Measurements from ENCODE around the gene RBCK1. TPM values are rescaled to one million over a fixed set of nuclear protein-coding genes. Genes with fewer than 3 reads are reported as not detected.
A peak's percentile ranks its signal among the peaks of the same experiment; 100 is the strongest.
"Not testable (repeated sequence)": the region's sequence is repeated elsewhere in the genome, so short reads cannot be mapped to it uniquely, and the experiment has no call there.

RBCK1 gene
- total RNA-seq, 1 experiment from 2014 or later: 111 TPM

DNA sequence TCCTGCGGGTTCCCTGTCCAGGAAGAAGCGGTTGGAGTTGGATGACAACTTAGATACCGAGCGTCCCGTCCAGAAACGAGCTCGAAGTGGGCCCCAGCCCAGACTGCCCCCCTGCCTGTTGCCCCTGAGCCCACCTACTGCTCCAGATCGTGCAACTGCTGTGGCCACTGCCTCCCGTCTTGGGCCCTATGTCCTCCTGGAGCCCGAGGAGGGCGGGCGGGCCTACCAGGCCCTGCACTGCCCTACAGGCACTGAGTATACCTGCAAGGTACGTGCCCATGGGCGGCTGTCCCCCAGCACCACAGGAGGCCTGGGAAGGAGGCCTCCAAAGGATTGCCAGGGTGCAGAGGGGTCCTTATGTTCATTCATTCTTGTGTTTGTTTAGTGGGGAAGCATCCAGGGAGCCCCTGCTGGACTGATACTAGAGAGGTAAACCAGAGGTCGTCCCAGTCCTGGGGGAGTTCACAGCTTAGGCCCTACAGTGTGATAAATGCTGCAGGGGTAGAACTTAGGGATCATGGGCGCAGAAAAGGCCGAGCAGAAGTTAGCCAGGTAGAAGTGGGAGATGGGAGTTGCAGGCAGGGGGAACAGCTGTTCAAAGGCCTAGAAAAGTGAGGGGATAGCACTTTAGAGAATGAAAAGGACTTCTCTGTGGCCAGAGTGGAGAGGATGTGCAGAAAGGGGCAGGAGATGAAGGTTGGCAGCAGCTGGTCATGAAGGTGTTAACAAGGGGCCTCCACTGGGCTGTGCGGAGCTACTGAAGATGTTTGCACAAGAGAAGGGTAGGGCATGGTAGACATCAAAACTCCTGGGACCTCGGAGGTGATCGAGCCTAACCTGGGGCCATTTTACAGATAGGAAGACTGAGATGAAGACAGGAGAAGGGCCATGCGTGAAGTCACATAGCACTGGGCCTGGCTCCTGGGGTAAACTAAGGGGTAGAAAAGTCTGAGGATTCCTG, 19.8 kb upstream of the RBCK1 start:
- intact Hi-C loops (cut with micrococcal nuclease; ENCODE audit: unreplicated experiment): no loop called here
- POLR2A ChIA-PET: no interaction called here
- Histone ChIP-seq H3K4me3 (ENCODE audit: low read depth, low read length) (no peak overlapping the region), H3K9me3 (no peaks in the 10 kb centered on the region), H3K27me3 (replicated peaks; ENCODE audit: control insufficient read depth, insufficient read depth, low read length) (no peaks in the 10 kb centered on the region), H3K36me3 (ENCODE audit: control insufficient read depth, insufficient read depth, low read length) (peaks cover 6% of the 10 kb centered on the region), H3K4me1 (no peaks in the 10 kb centered on the region; the same call in 1 of the 2 replicates)
- Mint-ChIP-seq H3K27ac (ENCODE audit: unreplicated experiment) (peak overlapping the region; percentile 73), H3K27me3 (ENCODE audit: insufficient read depth, unreplicated experiment) (no peaks in the 10 kb centered on the region), H3K36me3 (ENCODE audit: insufficient read depth, unreplicated experiment) (peaks cover 98% of the 10 kb centered on the region), H3K4me3 (ENCODE audit: unreplicated experiment) (no peak overlapping the region), H3K4me1 (ENCODE audit: low read depth, unreplicated experiment) (peaks cover 26% of the 10 kb centered on the region), H3K9me3 (ENCODE audit: unreplicated experiment) (no peaks in the 10 kb centered on the region)
- no peak for DNase-seq
- CTCF ChIA-PET: no interaction called here
- TF ChIP-seq, protein P1, sequence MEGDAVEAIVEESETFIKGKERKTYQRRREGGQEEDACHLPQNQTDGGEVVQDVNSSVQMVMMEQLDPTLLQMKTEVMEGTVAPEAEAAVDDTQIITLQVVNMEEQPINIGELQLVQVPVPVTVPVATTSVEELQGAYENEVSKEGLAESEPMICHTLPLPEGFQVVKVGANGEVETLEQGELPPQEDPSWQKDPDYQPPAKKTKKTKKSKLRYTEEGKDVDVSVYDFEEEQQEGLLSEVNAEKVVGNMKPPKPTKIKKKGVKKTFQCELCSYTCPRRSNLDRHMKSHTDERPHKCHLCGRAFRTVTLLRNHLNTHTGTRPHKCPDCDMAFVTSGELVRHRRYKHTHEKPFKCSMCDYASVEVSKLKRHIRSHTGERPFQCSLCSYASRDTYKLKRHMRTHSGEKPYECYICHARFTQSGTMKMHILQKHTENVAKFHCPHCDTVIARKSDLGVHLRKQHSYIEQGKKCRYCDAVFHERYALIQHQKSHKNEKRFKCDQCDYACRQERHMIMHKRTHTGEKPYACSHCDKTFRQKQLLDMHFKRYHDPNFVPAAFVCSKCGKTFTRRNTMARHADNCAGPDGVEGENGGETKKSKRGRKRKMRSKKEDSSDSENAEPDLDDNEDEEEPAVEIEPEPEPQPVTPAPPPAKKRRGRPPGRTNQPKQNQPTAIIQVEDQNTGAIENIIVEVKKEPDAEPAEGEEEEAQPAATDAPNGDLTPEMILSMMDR (IDR thresholded peaks at IDR 0.05; ENCODE audit: insufficient read depth in 1 of 2, low read depth in 1 of 2, low read length in 1 of 2, severe bottlenecking in 1 of 2, unreplicated experiment in 1 of 2): no peak
- BruUV-seq (replicated peaks): no TSS peak

DNA sequence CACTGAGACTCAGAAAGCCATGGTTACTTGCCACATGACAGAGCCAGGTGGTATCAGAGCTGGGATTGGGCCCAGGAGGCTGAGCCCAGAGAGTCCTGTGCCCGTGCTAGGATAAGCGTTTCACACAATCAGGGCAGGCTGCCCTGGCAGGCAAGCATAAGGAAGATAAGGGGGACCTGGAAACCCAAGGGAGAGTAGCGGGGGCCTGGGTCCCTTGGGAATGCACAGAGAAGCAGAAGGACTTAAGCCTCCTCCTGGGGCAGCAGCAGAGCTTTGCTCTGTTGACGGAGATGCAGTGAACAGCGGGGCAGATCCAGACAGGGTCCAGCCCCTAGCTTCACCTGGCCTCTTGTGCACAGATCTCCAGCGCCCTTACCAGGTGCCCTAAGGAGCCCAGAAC, 18.9 kb upstream of the RBCK1 start:
- Histone ChIP-seq H3K27me3 (replicated peaks; ENCODE audit: control insufficient read depth, insufficient read depth, low read length) (no peaks in the 10 kb centered on the region), H3K36me3 (ENCODE audit: control insufficient read depth, insufficient read depth, low read length) (peaks cover 6% of the 10 kb centered on the region), H3K9me3 (no peaks in the 10 kb centered on the region), H3K4me3 (ENCODE audit: low read depth, low read length) (no peak overlapping the region), H3K4me1 (no peaks in the 10 kb centered on the region; the same call in 1 of the 2 replicates)
- TF ChIP-seq, protein P1 (IDR thresholded peaks at IDR 0.05; ENCODE audit: insufficient read depth in 1 of 2, low read depth in 1 of 2, low read length in 1 of 2, severe bottlenecking in 1 of 2, unreplicated experiment in 1 of 2): no peak
- peaks cover 98% of the 10 kb centered on the region for H3K36me3 Mint-ChIP-seq (ENCODE audit: insufficient read depth, unreplicated experiment)
- peaks cover 19% of the 10 kb centered on the region for H3K4me1 Mint-ChIP-seq (ENCODE audit: low read depth, unreplicated experiment)
- H3K9me3 Mint-ChIP-seq (ENCODE audit: unreplicated experiment): no peaks in the 10 kb centered on the region
- peak overlapping the region; percentile 73 for H3K27ac Mint-ChIP-seq (ENCODE audit: unreplicated experiment)
- ChIA-PET CTCF (interaction anchor here (2.0 kb wide), 1 partner anchor 34 kb away, joined by 7 read pairs; no protein-coding TSS in a partner anchor), POLR2A (no interaction called here)
- intact Hi-C loops (cut with micrococcal nuclease; ENCODE audit: unreplicated experiment): no loop called here
- no TSS peak for BruUV-seq (replicated peaks)
- H3K27me3 Mint-ChIP-seq (ENCODE audit: insufficient read depth, unreplicated experiment): no peaks in the 10 kb centered on the region
- H3K4me3 Mint-ChIP-seq (ENCODE audit: unreplicated experiment): no peak overlapping the region
- no peak for DNase-seq

DNA sequence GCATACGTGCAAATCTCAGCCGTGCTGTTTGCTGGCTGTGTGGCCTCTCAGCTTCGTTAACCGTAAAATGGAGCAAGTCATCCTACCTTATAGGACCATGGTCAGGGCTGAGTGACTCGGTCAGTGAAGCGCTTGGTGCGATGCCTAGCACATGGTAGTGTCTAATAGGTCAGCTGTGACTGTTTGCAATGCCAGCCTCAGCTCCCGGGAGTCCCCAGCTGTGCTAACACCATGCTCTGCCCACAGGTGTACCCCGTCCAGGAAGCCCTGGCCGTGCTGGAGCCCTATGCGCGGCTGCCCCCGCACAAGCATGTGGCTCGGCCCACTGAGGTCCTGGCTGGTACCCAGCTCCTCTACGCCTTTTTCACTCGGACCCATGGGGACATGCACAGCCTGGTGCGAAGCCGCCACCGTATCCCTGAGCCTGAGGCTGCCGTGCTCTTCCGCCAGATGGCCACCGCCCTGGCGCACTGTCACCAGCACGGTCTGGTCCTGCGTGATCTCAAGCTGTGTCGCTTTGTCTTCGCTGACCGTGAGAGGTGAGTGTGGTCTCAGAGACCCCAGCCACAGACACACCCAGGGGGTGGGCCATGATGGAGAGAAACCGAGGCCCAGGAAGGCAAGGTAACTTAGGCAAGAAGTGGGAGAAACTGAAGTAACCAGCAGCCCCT, 16.9 kb upstream of the RBCK1 start:
- intact Hi-C loops (cut with micrococcal nuclease; ENCODE audit: unreplicated experiment): no loop called here
- Histone ChIP-seq H3K27me3 (replicated peaks; ENCODE audit: control insufficient read depth, insufficient read depth, low read length) (no peaks in the 10 kb centered on the region), H3K4me1 (no peaks in the 10 kb centered on the region; the same call in 1 of the 2 replicates), H3K4me3 (ENCODE audit: low read depth, low read length) (no peak overlapping the region), H3K9me3 (no peaks in the 10 kb centered on the region), H3K36me3 (ENCODE audit: control insufficient read depth, insufficient read depth, low read length) (peaks cover 11% of the 10 kb centered on the region)
- Mint-ChIP-seq H3K27ac (ENCODE audit: unreplicated experiment) (no peak overlapping the region), H3K4me1 (ENCODE audit: low read depth, unreplicated experiment) (peaks cover 15% of the 10 kb centered on the region), H3K36me3 (ENCODE audit: insufficient read depth, unreplicated experiment) (peaks cover 100% of the 10 kb centered on the region), H3K4me3 (ENCODE audit: unreplicated experiment) (no peak overlapping the region), H3K27me3 (ENCODE audit: insufficient read depth, unreplicated experiment) (no peaks in the 10 kb centered on the region), H3K9me3 (ENCODE audit: unreplicated experiment) (no peaks in the 10 kb centered on the region)
- CTCF ChIA-PET: interaction anchor here (1.0 to 2.0 kb wide), 2 partner anchors 9 to 36 kb away, joined by 3 to 7 read pairs; no protein-coding TSS in a partner anchor
- BruUV-seq (replicated peaks): no TSS peak
- TF ChIP-seq, protein P1 (IDR thresholded peaks at IDR 0.05; ENCODE audit: insufficient read depth in 1 of 2, low read depth in 1 of 2, low read length in 1 of 2, severe bottlenecking in 1 of 2, unreplicated experiment in 1 of 2): no peak
- POLR2A ChIA-PET: interaction anchor here (0.5 kb wide), 1 partner anchor 11 kb away, joined by 6 read pairs; no protein-coding TSS in a partner anchor
- DNase-seq: no peak

DNA sequence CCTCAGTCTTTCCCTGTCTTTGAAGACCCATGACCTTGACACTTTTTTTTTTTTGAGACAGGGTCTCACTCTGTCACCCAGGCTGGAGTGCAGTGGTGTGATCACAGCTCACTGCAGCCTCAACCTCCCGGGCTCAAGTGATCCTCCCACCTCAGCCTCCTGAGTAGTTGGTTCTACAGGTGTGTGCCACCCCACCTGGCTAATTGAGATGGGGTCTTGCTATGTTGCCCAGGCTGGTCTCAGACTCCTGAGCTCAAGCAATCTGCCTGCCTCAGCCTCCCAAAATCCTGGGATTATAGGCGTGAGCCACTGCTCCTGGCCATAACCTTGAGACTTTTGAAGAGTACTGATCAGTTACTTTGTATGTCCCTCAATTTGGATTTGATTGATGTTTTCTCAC, 14.8 kb upstream of the RBCK1 start:
- H3K27me3 ChIP-seq (replicated peaks; ENCODE audit: control insufficient read depth, insufficient read depth, low read length); H3K27me3 Mint-ChIP-seq (ENCODE audit: insufficient read depth, unreplicated experiment); intact Hi-C loops (cut with micrococcal nuclease; ENCODE audit: unreplicated experiment); POLR2A ChIA-PET; H3K4me1 ChIP-seq; H3K27ac Mint-ChIP-seq (ENCODE audit: unreplicated experiment); H3K9me3 ChIP-seq; H3K9me3 Mint-ChIP-seq (ENCODE audit: unreplicated experiment); BruUV-seq (replicated peaks); DNase-seq; H3K4me3 ChIP-seq (ENCODE audit: low read depth, low read length); H3K4me3 Mint-ChIP-seq (ENCODE audit: unreplicated experiment): not testable (repeated sequence)
- peaks cover 11% of the 10 kb centered on the region for H3K4me1 Mint-ChIP-seq (ENCODE audit: low read depth, unreplicated experiment)
- H3K36me3 Mint-ChIP-seq (ENCODE audit: insufficient read depth, unreplicated experiment): peaks cover 100% of the 10 kb centered on the region
- H3K36me3 ChIP-seq (ENCODE audit: control insufficient read depth, insufficient read depth, low read length): peaks cover 11% of the 10 kb centered on the region
- CTCF ChIA-PET: interaction anchor here (0.7 kb wide), 1 partner anchor 47 kb away, joined by 3 read pairs; no protein-coding TSS in a partner anchor
